NB4 (cell line): ENCODE results near the gene GMEB1.
"Not testable (repeated sequence)": the region's sequence is repeated elsewhere in the genome, so short reads cannot be mapped to it uniquely, and the experiment has no call there.

ENCODE experiments used
- CTCF ChIP-seq: IDR thresholded peaks from one replicate; pipeline ENCODE4 v1.5.1; 2012; ENCODE audit warnings: low read depth, low read length
- POLR2A ChIP-seq: IDR thresholded peaks from 2 replicates; pipeline ENCODE4 v1.6.1; 2011; ENCODE audit warnings: mild to moderate bottlenecking; ENCODE audit not compliant: insufficient read length; ENCODE audit errors: extremely low read depth
- TF ChIP-seq, protein P1 (sequence below): IDR thresholded peaks from 2 replicates; pipeline ENCODE4 v1.6.1; 2011; ENCODE audit warnings: low read depth, low read length

DNA sequence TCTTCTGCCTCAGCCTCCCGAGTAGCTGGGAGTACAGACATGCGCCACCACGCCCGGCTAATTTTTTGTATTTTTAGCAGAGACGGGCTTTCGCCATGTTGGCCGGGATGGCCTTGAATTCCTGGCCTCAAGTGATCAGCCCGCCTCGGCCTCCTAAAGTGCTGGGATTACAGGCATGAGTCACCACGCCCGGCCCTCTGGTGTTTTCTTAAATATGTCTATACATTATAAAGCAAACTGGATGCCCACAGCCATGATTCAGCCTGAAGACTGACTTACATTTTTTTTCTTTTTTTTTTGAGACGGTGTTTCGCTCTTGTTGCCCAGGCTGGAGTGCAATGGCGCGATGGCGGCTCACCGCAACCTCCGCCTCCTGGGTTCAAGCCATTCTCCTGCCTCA lies 53.3 kb downstream of the GMEB1 start:
- not testable (repeated sequence) for TF ChIP-seq CTCF, POLR2A
- TF ChIP-seq, protein P1, sequence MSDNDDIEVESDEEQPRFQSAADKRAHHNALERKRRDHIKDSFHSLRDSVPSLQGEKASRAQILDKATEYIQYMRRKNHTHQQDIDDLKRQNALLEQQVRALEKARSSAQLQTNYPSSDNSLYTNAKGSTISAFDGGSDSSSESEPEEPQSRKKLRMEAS: not testable (repeated sequence)
